K562 (cell line): ENCODE data around the gene MAP3K7. TPM values are rescaled to one million over a fixed set of nuclear protein-coding genes. Genes with fewer than 3 reads are reported as not detected.

Experiments
- ATAC-seq: fragments of 200-7000 bp; cut with Tn5 transposase; 3 replicates; pipeline ENCODE4 v1.9.1; 2020; ENCODE audit warnings: moderate library complexity
- BruUV-seq: library from RNA; stranded (reverse); fragments of 400-500 nt; replicated peaks from 2 replicates; lab custom pipeline; 2021; lab: Mats Ljungman, UMichigan
- CTCF ChIA-PET: fragments of 300-600 bp; formaldehyde crosslinking; extraction: SDS; loops from one replicate; lab custom pipeline; 2021; ENCODE audit warnings: low intra/inter-chr PET ratio; lab: Yijun Ruan, JAX
- POLR2A ChIA-PET: fragments of 300-600, 350-650 bp; sonication (Branson Sonifier 250); formaldehyde crosslinking; extraction: SDS; loops from one replicate; lab custom pipeline; 2021; ENCODE audit warnings: antibody characterized with exemption, inconsistent platforms; lab: Yijun Ruan, JAX
- DNase-seq, 4 experiments: peaks; one replicate each; pipeline versions ENCODE4 v3.0.0 to v3.0.0-alpha.2; 2011 to 2018; ENCODE audit warnings: low spot score in 3 of 4, mixed read lengths in 3 of 4; ENCODE audit errors: extremely low read depth in 1 of 4
- FAIRE-seq: peaks from 2 replicates; lab custom pipeline; 2011; peaks lifted over from hg19 to GRCh38; lab: Jason Lieb, UNC
- H2AFZ ChIP-seq: 2 replicates; pipeline ENCODE4 v1.6.0; 2011; ENCODE audit warnings: low read depth, low read length, control low read depth, inconsistent platforms
- H3K27ac ChIP-seq: fragments of 200-600 bp; 3 replicates; pipeline ENCODE4 v1.8.0; 2011; ENCODE audit warnings: low read depth, mild to moderate bottlenecking, control low read depth, inconsistent platforms, low read length, moderate library complexity, mixed read lengths; ENCODE audit errors: extremely low read depth
- H3K27me3 ChIP-seq, 2 experiments: fragments of 300-600 bp in 1 of 2; 2 replicates in 1 of 2; 3 replicates in 1 of 2; pipeline versions ENCODE4 v1.6.0 to v1.8.0; 2011; ENCODE audit warnings: inconsistent platforms in 2 of 2, low read length in 2 of 2, mild to moderate bottlenecking in 1 of 2, mixed read lengths in 1 of 2, moderate library complexity in 1 of 2; ENCODE audit not compliant: control insufficient read depth in 2 of 2, insufficient read depth in 2 of 2
- H3K36me3 ChIP-seq: fragments of 300-600 bp; 3 replicates; pipeline ENCODE4 v1.8.0; 2011; ENCODE audit warnings: mild to moderate bottlenecking, low read length, inconsistent platforms; ENCODE audit not compliant: control insufficient read depth, insufficient read depth
- H3K4me1 ChIP-seq, 2 experiments: fragments of 200-600 bp in 1 of 2; replicated peaks in 1 of 2; 2 replicates in 1 of 2; 3 replicates in 1 of 2; pipeline versions ENCODE4 v1.5.1 to v1.8.0; 2011; ENCODE audit warnings: inconsistent platforms in 2 of 2, low read length in 2 of 2, mild to moderate bottlenecking in 1 of 2, mixed read lengths in 1 of 2, moderate library complexity in 1 of 2; ENCODE audit not compliant: control insufficient read depth in 2 of 2, insufficient read depth in 2 of 2
- H3K4me2 ChIP-seq: 2 replicates; pipeline ENCODE4 v1.6.1; 2011; ENCODE audit warnings: low read length, control low read depth, inconsistent platforms, mixed read lengths; ENCODE audit not compliant: insufficient read depth
- H3K4me3 ChIP-seq: fragments of 200-600 bp; sonication (generic), shearing (Covaris generic); 2 replicates; pipeline ENCODE4 v1.5.1; 2016; ENCODE audit warnings: control low read depth, inconsistent platforms
- H3K79me2 ChIP-seq: fragments of 200-600 bp; 3 replicates; pipeline ENCODE4 v1.8.0; 2011; ENCODE audit warnings: low read length, inconsistent platforms; ENCODE audit not compliant: control insufficient read depth, insufficient read depth
- H3K9ac ChIP-seq, 2 experiments: 2 replicates each; pipeline versions ENCODE4 v1.6.0 to v1.6.1; 2011; ENCODE audit warnings: low read depth in 2 of 2, low read length in 2 of 2, control low read depth in 1 of 2, inconsistent platforms in 1 of 2, mild to moderate bottlenecking in 1 of 2, mixed read lengths in 1 of 2; ENCODE audit not compliant: insufficient read depth in 1 of 2
- H3K9me1 ChIP-seq: one replicate; pipeline ENCODE4 v1.6.0; 2011; ENCODE audit warnings: inconsistent platforms, mild to moderate bottlenecking, low read length, moderate library complexity; ENCODE audit not compliant: control insufficient read depth, insufficient read depth
- H3K9me3 ChIP-seq: replicated peaks from 2 replicates; pipeline ENCODE4 v1.5.1; 2011; ENCODE audit warnings: low read depth, low read length, inconsistent platforms; ENCODE audit not compliant: control insufficient read depth, insufficient read depth
- H4K20me1 ChIP-seq: replicated peaks from 2 replicates; pipeline ENCODE4 v1.6.1; 2011; ENCODE audit warnings: low read length, inconsistent platforms, mixed read lengths; ENCODE audit not compliant: control insufficient read depth, insufficient read depth
- BCOR ChIP-seq: fragments of 450-650 bp; IDR thresholded peaks from 2 replicates; pipeline ENCODE4 v1.6.1; 2016
- FOXJ3 ChIP-seq: sonication (generic); formaldehyde crosslinking; IDR thresholded peaks from 2 replicates; pipeline ENCODE4 v1.4.0; 2020; ENCODE audit warnings: mild to moderate bottlenecking, missing genetic modification reagents
- KHSRP ChIP-seq: fragments of 450-650 bp; IDR thresholded peaks from 2 replicates; pipeline ENCODE4 v1.6.1; 2017
- NCOR1 ChIP-seq: fragments of 450-650 bp; IDR thresholded peaks from 2 replicates; pipeline ENCODE4 v1.6.1; 2016; ENCODE audit warnings: mild to moderate bottlenecking, moderate library complexity
- RBM17 ChIP-seq: fragments of 200-400 bp; formaldehyde crosslinking; IDR thresholded peaks from 2 replicates; pipeline ENCODE4 v1.6.1; 2017; ENCODE audit warnings: low read depth, mild to moderate bottlenecking, low read length, borderline replicate concordance
- SP2 ChIP-seq: IDR thresholded peaks from 2 replicates; pipeline ENCODE4 v1.6.1; 2011; ENCODE audit warnings: mild to moderate bottlenecking, low read depth, low read length, moderate library complexity; ENCODE audit not compliant: poor library complexity, severe bottlenecking; ENCODE audit errors: extremely low read depth
- TBL1XR1 ChIP-seq, 2 experiments: IDR thresholded peaks; 2 replicates each; pipeline ENCODE4 v1.6.1; 2012; ENCODE audit warnings: improper control_type of control experiment in 2 of 2, low read length in 2 of 2, mild to moderate bottlenecking in 1 of 2
- TFAM ChIP-seq: fragments of 250-450 bp; sonication (Bioruptor Pico); conservative IDR thresholded peaks from 2 replicates; pipeline ENCODE4 v1.5.0; 2021; ENCODE audit warnings: mild to moderate bottlenecking, moderate library complexity
- WGBS: fragments of 100-300 bp; shearing (Covaris generic); methylation state at CpG from one replicate; pipeline ENCODE4 v1.1.6; 2016; ENCODE audit warnings: low coverage, mixed read lengths; ENCODE audit not compliant: insufficient coverage; ENCODE audit errors: missing lambda C conversion rate; 5-methylcytosine and 5-hydroxymethylcytosine counted together
- in situ Hi-C: fragments of 300-500 bp; cut with MboI; formaldehyde crosslinking; loops from 4 replicates; pipeline ENCODE4 v1.15.0; 2018; ENCODE audit warnings: inconsistent platforms, mixed read lengths
- intact Hi-C: fragments of 100-400 bp; cut with micrococcal nuclease; formaldehyde crosslinking; loops from 2 replicates; pipeline ENCODE4 v1.14.2; 2022
- polyA plus RNA-seq, 8 experiments: library from polyadenylated mRNA; depleted of rRNA in 4 of 8; stranded (reverse) in 5 of 8; unstranded in 3 of 8; fragments of >200 nt; fragmentation: Nextera tagmentation in 2 of 8; fragmentation: Illumina TruSeq in 1 of 8; extraction: Ambion mirVana in 2 of 8; extraction: Trizol in 1 of 8; gene quantifications; 2 replicates each; pipeline versions ENCODE4 v1.2.1 to v1.2.3, GENCODE V29; 2011 to 2014; ENCODE audit warnings: inconsistent platforms in 1 of 8, missing spikeins in 1 of 8
- total RNA-seq, 7 experiments: library from RNA; depleted of rRNA in 6 of 7; stranded (reverse); fragments of >200 nt in 6 of 7; fragmentation: Illumina TruSeq in 2 of 7; extraction: Trizol in 2 of 7; gene quantifications; 2 replicates each; pipeline versions ENCODE4 v1.2.1 to v1.2.3, GENCODE V29; 2011 to 2021; ENCODE audit warnings: low replicate concordance in 1 of 7
- TF ChIP-seq, protein P1 (sequence below): sonication (generic); formaldehyde crosslinking; IDR thresholded peaks from 2 replicates; pipeline ENCODE4 v1.5.0; 2020; ENCODE audit warnings: missing genetic modification reagents
- TF ChIP-seq, protein P2 (sequence below): fragments of 200-800 bp; sonication (Bioruptor generic); IDR thresholded peaks from 2 replicates; pipeline ENCODE4 v1.6.1; 2017; ENCODE audit warnings: missing genetic modification characterization, missing compliant biosample characterization
- TF ChIP-seq, protein P3 (sequence below): IDR thresholded peaks from 2 replicates; pipeline ENCODE4 v1.6.1; 2016; ENCODE audit warnings: missing genetic modification characterization, missing compliant biosample characterization

The MAP3K7 gene
- total and polyA plus RNA-seq, 9 of the 15 experiments (the other 6 are each of a cell fraction or from before 2014, with no cell fraction given), result 13.4 to 60.9 (median 34.8) TPM

DNA sequence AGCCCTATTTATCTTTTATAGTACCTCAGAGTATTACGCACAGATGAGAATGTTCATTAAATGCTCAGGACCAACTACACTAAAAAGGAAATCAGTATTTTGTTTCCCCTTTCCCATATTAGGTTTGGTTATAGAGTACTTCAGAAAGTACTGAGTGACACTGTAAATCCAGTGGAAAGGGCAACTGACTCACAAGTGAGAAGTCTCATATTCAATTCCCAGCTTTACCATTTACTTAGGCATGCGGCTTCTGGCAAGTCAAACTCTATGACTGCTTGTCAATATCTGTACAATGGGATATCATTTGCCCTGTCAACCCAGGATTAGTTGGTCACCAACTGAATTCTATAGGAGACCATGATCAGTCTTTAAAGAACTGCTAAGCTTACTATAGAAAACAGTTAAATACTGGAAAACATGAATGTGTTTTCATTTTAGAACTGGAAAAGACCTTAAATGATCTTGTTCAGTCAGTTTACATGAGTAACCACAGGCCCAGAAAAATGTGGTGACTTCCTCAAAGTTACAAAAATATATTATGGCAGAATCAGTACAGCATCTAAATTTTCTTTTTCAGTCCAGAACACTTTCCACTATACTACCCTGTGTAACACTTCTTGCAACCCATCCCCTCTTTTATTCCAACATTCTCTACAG, 3.6 kb downstream of the MAP3K7 start:
- H4K20me1 ChIP-seq, result peaks cover 4% of the 10 kb centered on the region
- 78% methylated on average over 2 of the region's 2 CpGs for WGBS
- ChIA-PET CTCF (no interaction called here), POLR2A (interaction anchor here (0.7 to 1.2 kb wide), 4 partner anchors 9 to 311 kb away, joined by 3 read pairs; no protein-coding TSS in a partner anchor)
- no peaks in the 10 kb centered on the region for H3K9me3 ChIP-seq
- no peak for FAIRE-seq
- H3K4me2 ChIP-seq, result no peak overlapping the region
- no peaks in the 10 kb centered on the region for H3K9me1 ChIP-seq
- no peak overlapping the region for H3K27ac ChIP-seq
- no peaks in the 10 kb centered on the region for H3K27me3 ChIP-seq
- H3K9ac ChIP-seq, result no peak overlapping the region
- no peak for DNase-seq
- no peak overlapping the region for H3K4me3 ChIP-seq
- intact Hi-C loops, result loop anchor here (10.0 kb wide), 1 partner anchor 299 kb away; no protein-coding TSS in a partner anchor
- H3K79me2 ChIP-seq, result peaks cover 85% of the 10 kb centered on the region
- no TSS peak for BruUV-seq
- H3K36me3 ChIP-seq, result peaks cover 24% of the 10 kb centered on the region; the same call in 2 of the 3 replicates
- no peak for ATAC-seq
- TF ChIP-seq, protein P1, sequence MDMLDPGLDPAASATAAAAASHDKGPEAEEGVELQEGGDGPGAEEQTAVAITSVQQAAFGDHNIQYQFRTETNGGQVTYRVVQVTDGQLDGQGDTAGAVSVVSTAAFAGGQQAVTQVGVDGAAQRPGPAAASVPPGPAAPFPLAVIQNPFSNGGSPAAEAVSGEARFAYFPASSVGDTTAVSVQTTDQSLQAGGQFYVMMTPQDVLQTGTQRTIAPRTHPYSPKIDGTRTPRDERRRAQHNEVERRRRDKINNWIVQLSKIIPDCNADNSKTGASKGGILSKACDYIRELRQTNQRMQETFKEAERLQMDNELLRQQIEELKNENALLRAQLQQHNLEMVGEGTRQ (CRISPR knock-in tag), result no peak
- H2AFZ ChIP-seq, result no peak overlapping the region
- in situ Hi-C loops, result no loop called here
- H3K4me1 ChIP-seq, result peaks cover 0 to 13% of the 10 kb centered on the region in 2 experiments; a peak in 4 of 5 replicates

DNA sequence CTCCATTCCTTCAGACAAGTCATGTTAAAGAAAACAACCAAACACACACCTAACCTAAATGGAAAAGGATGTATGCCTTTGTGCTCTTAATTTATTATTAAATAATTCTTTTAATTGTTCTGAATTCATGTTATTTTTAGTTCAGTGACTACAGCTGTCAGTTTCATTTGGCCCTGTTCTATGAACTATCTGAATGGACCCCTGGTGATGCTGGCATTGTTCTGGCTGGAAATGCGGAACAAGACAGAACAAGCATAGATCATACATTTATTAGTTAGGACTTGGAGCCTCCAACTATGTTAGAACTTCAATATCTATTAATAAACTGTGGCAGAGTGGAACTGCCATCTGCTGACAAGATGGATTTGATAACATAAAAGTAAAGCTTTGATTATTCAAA, 5.7 kb downstream of the MAP3K7 start:
- no peak overlapping the region for H2AFZ ChIP-seq
- H4K20me1 ChIP-seq, result peaks cover 4% of the 10 kb centered on the region
- H3K9me1 ChIP-seq, result no peaks in the 10 kb centered on the region
- H3K9me3 ChIP-seq, result no peaks in the 10 kb centered on the region
- no peak overlapping the region for H3K4me3 ChIP-seq
- ChIA-PET POLR2A (interaction anchor here (0.9 kb wide), 1 partner anchor 12 kb away, joined by 3 read pairs; no protein-coding TSS in a partner anchor), CTCF (no interaction called here)
- no TSS peak for BruUV-seq
- in situ Hi-C loops, result no loop called here
- H3K27ac ChIP-seq, result no peak overlapping the region
- FAIRE-seq (no peak), DNase-seq (no peak), ATAC-seq (no peak)
- peaks cover 39% of the 10 kb centered on the region; the same call in 2 of the 3 replicates for H3K36me3 ChIP-seq
- no peak overlapping the region for H3K9ac ChIP-seq
- 94% methylated on average over 1 of the region's 1 CpG for WGBS
- peaks cover 87% of the 10 kb centered on the region for H3K79me2 ChIP-seq
- intact Hi-C loops, result loop anchor here (10.0 kb wide), 1 partner anchor 296 kb away; no protein-coding TSS in a partner anchor
- H3K4me2 ChIP-seq, result no peak overlapping the region
- peaks cover 0 to 6% of the 10 kb centered on the region in 2 experiments; a peak in 2 of 5 replicates for H3K4me1 ChIP-seq
- no peaks in the 10 kb centered on the region for H3K27me3 ChIP-seq
- TF ChIP-seq TFAM (CRISPR knock-in tag) (no peak), BCOR (no peak), FOXJ3 (no peak), TBL1XR1 (IDR thresholded peaks at IDR 0.05; ENCODE audit: low read length in 2 of 2) (no peak), RBM17 (no peak), SP2 (no peak), KHSRP (no peak), NCOR1 (no peak)
- TF ChIP-seq, protein P2, sequence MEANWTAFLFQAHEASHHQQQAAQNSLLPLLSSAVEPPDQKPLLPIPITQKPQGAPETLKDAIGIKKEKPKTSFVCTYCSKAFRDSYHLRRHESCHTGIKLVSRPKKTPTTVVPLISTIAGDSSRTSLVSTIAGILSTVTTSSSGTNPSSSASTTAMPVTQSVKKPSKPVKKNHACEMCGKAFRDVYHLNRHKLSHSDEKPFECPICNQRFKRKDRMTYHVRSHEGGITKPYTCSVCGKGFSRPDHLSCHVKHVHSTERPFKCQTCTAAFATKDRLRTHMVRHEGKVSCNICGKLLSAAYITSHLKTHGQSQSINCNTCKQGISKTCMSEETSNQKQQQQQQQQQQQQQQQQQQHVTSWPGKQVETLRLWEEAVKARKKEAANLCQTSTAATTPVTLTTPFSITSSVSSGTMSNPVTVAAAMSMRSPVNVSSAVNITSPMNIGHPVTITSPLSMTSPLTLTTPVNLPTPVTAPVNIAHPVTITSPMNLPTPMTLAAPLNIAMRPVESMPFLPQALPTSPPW (CRISPR knock-in tag), result no peak
- TF ChIP-seq, protein P3, sequence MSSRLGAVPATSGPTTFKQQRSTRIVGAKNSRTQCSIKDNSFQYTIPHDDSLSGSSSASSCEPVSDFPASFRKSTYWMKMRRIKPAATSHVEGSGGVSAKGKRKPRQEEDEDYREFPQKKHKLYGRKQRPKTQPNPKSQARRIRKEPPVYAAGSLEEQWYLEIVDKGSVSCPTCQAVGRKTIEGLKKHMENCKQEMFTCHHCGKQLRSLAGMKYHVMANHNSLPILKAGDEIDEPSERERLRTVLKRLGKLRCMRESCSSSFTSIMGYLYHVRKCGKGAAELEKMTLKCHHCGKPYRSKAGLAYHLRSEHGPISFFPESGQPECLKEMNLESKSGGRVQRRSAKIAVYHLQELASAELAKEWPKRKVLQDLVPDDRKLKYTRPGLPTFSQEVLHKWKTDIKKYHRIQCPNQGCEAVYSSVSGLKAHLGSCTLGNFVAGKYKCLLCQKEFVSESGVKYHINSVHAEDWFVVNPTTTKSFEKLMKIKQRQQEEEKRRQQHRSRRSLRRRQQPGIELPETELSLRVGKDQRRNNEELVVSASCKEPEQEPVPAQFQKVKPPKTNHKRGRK (tag), result no peak
